Esophagus mucosa (tissue), 1 donor: ENCODE measurements around the gene CCDC43. TPM values are rescaled to one million over a fixed set of nuclear protein-coding genes. Genes with fewer than 3 reads are reported as not detected.
"Not testable (repeated sequence)": the region's sequence is repeated elsewhere in the genome, so short reads cannot be mapped to it uniquely, and the experiment has no call there.

Experiments used
- ATAC-seq: fragments of 200-7000 bp; cut with Tn5 transposase; one replicate; pipeline ENCODE4 v1.9.1; 2020
- total RNA-seq: library from RNA; stranded (reverse); gene quantifications from one replicate; pipeline ENCODE4 v1.2.4, GENCODE V29; 2023
- donor health status: DM: yes; HTN: yes; CAD: no.

CCDC43 gene
- total RNA-seq, 1 donor from 2014 or later, result 19.0 TPM

DNA sequence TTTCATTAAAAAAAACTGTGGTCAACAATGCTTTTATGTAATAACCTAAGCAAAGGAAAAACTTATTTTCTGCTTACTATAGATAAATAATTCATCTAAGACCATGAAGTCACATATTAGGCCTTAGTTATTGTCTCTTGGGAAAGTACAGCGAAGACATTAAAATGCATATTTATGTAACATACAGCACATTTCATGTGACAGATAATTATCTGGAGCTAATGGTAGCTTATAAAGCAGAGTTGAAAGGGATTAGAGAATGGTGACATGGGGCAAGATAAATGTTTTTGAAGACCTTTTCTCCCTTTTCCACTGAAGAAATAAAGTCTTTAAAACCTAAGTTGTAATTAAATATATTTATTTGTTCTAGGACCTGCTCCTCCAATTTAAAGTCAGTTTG lies 23.6 kb downstream of the CCDC43 start:
- ATAC-seq, result no peak

DNA sequence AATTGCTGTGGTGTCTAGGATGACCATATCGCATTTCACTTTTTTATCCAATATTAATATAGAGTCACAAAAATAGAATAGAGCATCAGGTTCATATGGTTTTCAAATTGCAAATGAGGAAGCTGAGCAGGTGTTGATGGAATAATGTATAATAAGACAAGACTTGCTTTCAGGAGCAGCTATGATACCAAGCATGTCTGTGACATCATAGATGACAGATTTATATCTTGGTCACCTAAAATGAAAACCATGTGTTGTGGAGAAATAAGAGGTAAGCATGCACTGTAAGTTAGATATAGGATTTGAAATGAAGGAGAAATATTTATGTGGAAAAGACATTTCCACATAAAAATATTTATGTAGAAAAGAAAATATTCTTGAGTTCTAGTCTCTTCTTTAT lies 24.7 kb downstream of the CCDC43 start:
- ATAC-seq, result no peak

GRCh38 chr17:44663095-44663494 lies 26.5 kb downstream of the CCDC43 start:
- ATAC-seq, result no peak

GRCh38 chr17:44661835-44662234 lies 27.7 kb downstream of the CCDC43 start:
- no peak for ATAC-seq

DNA sequence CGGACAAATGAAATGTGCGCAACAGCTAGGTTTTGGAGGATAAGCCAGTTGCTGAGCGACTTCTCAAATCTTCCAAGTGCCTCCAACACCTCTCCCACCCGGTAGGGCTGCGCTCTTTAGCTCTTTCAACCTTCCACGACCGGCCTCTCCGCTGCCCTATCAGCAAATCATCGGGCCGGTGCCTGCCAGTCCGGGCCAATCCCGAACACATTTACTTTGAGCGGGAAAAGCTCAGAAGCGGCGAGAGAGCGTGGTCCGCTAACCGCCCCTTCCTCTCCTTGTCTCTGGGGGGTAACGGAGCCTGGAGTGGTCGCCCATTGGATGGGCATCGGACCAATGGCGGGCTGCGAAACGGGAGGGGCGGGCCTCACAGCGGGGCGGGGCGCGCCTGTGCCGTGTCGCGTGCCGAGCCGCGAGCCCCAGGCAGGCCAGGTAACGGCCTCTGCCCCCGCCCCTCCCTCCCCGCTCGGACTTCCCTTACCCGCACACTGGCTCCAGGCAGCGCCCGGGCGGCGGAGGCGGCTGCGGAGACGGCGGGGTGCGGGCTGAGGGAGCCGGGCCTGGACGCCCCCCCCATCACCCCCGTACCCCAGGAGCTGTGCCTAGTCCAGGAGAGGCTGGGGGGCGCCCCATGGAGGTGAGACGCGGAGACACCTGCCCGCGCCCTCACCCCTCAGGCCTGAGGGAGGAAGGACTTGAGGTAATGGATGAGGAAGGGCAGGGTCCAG lies 33.4 kb downstream of the CCDC43 start, which contains the start of gene MEIOC:
TSS of gene MEIOC (plus strand) at position 486 of the 728 bp plus-strand sequence. CDS start at position 632, 146 bp downstream.
- no peak for ATAC-seq

DNA sequence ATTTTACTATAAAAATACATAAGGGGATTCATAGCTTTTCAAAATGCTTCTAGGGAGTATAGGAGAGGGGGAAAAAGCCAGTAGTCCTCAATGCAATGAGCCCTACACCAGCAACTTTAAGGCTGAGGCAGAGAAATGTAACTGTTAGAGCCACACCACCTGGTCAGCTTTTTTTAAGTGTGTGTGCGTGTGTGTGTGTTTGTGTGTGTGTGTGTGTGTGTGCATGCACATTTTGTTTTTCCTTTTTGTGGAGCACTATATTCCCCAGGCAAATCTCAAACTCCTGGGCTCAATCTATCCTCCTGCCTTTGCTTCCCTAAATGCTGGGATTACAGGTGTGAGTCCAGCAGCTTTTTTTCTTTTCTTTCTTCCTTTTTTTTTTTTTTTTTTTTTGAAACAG lies 35.6 kb downstream of the CCDC43 start:
- no peak for ATAC-seq

GRCh38 chr17:44653384-44653783 lies 36.2 kb downstream of the CCDC43 start:
- no peak for ATAC-seq

GRCh38 chr17:44652727-44653126 lies 36.8 kb downstream of the CCDC43 start:
- ATAC-seq, result no peak

DNA sequence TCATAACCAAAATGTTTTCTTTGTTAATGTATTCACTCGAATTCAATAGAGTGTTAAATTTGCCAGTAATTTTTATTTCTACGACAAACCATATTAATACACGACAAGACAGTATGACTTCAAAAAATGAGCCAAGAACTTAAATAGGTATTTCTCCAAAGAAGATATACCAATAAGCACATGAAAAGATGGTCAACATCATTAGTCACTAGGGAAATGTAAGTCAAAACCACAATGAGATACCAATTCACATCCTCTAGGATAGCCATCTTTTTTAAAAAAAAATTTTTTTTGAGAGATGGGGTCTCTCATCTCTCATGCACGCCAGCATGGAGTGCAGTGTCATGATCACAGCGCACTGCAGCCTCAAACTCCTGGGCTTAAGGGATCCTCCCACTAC lies 38.3 kb downstream of the CCDC43 start:
- no peak for ATAC-seq

DNA sequence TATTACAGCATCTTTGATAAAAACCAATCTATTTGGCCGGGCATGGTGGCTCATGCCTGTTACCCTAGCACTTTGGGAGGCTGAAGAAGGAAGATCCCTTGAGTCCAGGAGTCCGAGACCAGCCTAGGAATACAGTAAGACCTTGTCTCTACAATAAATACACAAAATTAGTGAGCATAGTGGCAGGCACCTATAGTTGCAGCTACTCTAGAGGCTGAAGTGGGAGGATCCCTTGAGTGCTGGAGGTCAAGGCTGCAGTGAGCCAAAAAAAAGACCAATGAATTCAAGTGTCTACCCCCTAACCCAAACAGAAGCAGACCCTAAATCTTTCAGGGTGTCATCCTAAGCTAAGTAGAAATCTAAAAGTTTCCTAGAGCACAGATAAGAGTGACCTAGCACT lies 40.6 kb downstream of the CCDC43 start:
- ATAC-seq, result no peak

GRCh38 chr17:44647736-44648135 lies 41.8 kb downstream of the CCDC43 start:
- no peak for ATAC-seq

DNA sequence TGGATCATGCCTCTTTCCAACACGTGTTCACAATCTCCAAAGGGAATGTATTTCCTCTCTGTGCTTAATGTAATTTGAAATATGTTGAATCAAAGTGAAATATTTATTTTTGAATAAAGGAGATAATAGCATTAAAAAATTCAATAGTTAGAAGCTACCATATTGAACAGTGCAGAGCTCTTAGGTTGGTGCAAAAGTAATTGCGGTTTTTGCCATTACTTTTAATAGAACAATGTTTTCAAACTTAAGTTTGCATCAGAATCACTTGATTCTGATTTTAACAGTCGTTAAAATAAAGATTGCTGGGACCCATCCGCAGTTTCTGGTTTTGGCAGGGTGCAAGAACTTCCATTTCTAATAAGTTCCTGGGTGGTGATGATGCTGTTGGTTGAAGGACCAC lies 43.3 kb downstream of the CCDC43 start:
- ATAC-seq, result no peak

- no peak for ATAC-seq
These were observed 44.2 kb downstream of the CCDC43 start for GRCh38 chr17:44645341-44645740.

GRCh38 chr17:44642834-44643233 lies 46.7 kb downstream of the CCDC43 start:
- no peak for ATAC-seq

DNA sequence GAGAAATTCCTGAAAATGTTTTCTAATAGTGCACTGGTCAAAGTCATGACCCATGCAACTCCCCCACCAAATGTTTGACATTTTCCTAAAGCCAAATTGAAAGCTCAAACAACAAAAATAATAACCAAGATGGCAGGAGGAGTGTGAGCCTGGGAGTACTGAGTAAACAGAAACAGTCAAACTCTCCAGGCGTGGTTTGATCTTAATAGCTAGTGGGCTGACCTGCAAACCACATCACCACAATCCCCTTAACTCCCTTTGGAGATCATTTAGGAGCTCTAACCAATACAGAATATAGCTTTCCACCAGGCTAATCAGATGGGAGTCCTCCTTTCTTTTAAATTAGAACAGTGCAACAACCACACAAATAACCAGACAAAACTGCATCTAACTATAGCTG lies 52.5 kb downstream of the CCDC43 start:
- no peak for ATAC-seq

DNA sequence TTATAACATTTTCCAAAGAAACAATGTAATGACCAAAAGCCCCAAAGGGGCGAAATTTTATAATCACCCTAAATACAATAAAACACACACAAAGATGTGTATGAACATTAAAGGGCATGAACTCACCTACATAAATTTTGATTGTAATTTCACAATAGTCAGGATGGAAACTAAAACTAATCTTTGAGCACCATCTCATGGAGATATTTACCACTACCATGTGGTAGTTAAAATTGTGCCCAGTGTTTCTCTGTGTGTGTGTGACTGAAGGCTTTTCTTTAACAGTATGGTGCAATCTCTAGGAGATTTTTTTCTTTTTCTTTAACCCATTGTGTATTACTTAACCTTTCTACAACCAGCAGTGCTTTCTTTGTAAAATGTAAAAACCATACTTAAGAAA lies 53.0 kb downstream of the CCDC43 start:
- peak; percentile 57 for ATAC-seq

DNA sequence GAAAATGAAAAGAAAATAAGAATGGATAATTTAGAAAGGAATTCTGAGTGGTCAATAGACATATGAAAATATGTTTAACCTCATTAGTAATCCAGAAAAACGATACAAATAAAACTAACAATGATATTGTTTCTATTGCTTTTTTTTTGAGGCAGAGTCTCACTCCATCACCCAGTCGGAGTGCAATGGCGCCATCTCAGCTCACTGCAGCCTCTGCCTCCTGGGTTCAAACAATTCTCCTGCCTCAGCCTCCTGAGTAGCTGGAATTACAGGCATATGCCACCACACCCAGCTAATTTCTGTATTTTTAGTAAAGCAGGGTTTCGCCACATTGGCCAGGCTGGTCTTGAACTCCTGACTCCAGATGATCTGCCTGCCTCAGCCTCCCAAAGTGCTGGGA lies 55.2 kb downstream of the CCDC43 start:
- ATAC-seq, result not testable (repeated sequence)

- no peak for ATAC-seq
These were observed 55.6 kb downstream of the CCDC43 start for GRCh38 chr17:44633998-44634397.

- no peak for ATAC-seq
These were observed 58.9 kb downstream of the CCDC43 start for GRCh38 chr17:44630703-44631102.

GRCh38 chr17:44629314-44629713 lies 60.3 kb downstream of the CCDC43 start:
- no peak for ATAC-seq

DNA sequence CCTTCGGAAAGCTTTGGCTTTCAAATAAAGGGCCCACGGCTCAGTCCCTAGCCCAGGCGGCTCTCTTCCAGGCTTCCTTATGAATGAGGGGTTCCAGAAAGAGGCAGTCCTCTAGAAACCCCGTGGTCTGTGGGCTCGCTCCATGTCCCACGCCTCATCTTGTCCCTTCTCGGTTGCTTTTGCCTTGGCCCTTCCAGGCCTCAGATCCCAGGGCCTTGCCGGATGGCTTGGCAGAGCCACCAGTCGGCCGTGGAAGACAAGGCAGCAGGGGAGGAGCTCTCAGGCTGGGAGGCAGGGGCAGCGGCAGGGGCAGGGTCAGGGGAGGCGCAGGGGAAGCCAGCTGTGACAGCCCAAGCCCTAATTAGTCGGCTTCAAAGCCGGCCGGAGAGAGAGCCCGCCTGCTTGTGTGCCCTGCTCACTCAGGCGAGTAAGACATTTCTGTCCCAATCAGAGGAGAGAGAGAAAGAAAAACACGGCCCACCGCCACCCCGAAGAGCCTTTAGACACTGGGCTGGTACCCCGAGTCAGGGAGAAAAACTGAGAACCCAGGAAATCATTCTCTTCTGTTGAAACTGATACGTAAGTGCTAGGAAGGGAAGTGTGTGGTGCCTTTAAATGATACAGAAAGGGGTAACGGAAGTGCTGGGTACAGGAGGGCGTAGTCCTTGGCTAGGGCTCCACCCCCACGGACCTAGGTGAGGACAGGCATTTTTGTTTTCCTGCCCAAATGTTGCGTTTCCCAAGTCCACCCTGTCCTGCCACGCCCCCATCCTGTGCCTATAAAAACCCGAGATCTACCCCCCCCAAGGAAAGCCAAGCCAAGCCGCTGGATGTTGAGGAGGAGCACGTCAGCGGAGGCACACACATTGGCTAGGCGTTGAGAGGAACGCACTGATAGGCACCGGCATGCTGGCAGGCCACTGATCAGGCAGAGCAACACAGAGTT lies 61.1 kb downstream of the CCDC43 start:
- ATAC-seq, result peak; percentile 26

DNA sequence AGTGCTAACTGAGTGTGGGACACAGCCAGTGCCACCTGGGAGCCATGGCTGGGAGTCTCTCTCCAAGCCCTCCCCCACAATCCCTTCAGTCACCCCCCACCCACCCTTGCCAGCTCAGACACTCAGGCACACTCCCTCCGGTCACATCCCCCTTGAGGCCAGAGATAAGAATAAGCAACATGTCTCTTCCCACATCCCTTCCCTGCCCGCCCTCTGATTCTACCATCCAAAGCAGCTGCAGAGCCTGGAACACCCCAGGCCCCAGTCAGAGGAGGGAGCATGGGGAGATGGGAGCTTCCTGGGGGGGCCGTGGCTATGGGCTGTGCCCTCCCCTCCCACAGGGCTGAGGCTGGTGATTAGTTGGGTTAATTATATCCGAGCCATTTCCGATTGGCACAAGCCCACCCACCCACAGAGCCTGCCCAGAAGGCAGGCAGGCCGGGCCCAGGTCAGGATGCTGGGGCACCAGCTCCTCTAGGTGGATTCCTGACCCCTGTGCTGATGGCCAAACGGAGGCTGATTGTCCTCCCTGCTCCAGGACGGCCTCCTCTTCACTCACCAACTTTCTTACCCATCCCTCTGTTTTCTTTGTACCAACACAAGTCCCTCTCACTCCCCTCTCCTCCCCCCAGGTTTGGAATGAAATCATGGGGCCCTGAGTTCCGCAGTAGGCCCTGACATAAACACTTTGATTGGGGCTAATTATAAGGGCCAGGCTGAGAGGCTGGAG lies 61.9 kb downstream of the CCDC43 start:
- ATAC-seq, result no peak
